GM19238 (cell line): ENCODE results near the gene GPATCH4.

Experiments used
- DNase-seq: peaks from one replicate; pipeline ENCODE4 v3.0.0; 2011; ENCODE audit warnings: low spot score; ENCODE audit not compliant: insufficient read length

GPATCH4 gene

GRCh38 chr1:156549390-156549789, 51.9 kb downstream of the GPATCH4 start:
- DNase-seq = no peak

GRCh38 chr1:156547982-156548381, 53.3 kb downstream of the GPATCH4 start:
- DNase-seq = no peak

- no peak for DNase-seq
These were observed 53.8 kb downstream of the GPATCH4 start for GRCh38 chr1:156547434-156547833.

- DNase-seq = no peak
These were observed 55.0 kb downstream of the GPATCH4 start for GRCh38 chr1:156546267-156546666.

- no peak for DNase-seq
These were observed 56.6 kb downstream of the GPATCH4 start for GRCh38 chr1:156544592-156545102.
